SK-N-SH (cell line): ENCODE results near the gene CD79A.

ENCODE experiments used
- CTCF ChIP-seq: fragments of 200-600 bp; sonication (generic); IDR thresholded peaks from 2 replicates; pipeline ENCODE4 v1.6.1; 2017; ENCODE audit warnings: antibody characterized with exemption, mild to moderate bottlenecking, moderate library complexity
- JUND ChIP-seq: IDR thresholded peaks from 2 replicates; pipeline ENCODE4 v1.4.0; 2012
- MXI1 ChIP-seq: IDR thresholded peaks from 2 replicates; pipeline ENCODE4 v1.6.1; 2012; ENCODE audit warnings: mild to moderate bottlenecking, low read depth, low read length, improper control_type of control experiment
- POLR2AphosphoS5 ChIP-seq: IDR thresholded peaks from 2 replicates; pipeline ENCODE4 v1.6.1; 2012; ENCODE audit warnings: low read depth, low read length
- YY1 ChIP-seq: IDR thresholded peaks from 2 replicates; pipeline ENCODE4 v1.4.0; 2012; ENCODE audit warnings: low read depth, mild to moderate bottlenecking

- no peak for TF ChIP-seq CTCF
- no peak for TF ChIP-seq JUND
- TF ChIP-seq POLR2AphosphoS5 = no peak
- no peak for TF ChIP-seq MXI1
- no peak for TF ChIP-seq YY1
Measured at GRCh38 chr19:41866284-41866683, 10.8 kb upstream of the CD79A start.
